HG03520 (cell line): ENCODE measurements around the gene CDH13.

ENCODE experiments used
- ATAC-seq: cut with Tn5 transposase; IDR thresholded peaks from one replicate; pipeline ENCODE4 v1.9.1; 2021; ENCODE audit warnings: mild to moderate bottlenecking, moderate library complexity; ENCODE audit not compliant: unreplicated experiment

Gene CDH13

DNA sequence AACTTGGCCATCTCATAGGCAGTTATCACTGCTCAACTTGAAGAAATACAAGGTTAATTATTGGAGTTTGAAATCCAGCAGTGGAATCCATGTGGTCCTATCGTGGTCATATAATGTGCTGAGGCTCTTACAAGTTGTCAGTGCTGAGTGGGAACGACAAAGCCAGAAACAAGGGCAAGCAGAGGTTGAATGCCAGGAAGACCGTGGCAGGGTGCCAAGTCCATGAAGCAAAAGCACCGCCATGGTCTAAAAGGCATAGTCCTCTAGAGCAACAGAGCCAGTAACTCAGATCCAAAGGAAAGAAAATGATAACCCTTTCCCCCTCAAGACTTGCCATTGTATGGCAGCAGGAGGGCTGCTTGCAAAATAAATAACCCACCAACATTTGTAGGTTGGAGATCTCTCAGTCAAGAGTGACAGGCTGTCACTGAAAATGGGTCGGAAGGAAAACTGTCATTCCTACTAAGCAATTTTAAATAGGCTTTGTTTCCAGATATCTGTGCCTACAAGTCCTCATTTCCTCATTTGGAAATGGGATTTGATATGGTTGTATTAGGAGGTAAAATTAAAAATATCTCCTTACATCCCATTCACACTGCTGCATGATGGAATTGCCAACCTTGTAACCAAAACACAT, 1144.7 kb downstream of the CDH13 start:
- no peak for ATAC-seq

DNA sequence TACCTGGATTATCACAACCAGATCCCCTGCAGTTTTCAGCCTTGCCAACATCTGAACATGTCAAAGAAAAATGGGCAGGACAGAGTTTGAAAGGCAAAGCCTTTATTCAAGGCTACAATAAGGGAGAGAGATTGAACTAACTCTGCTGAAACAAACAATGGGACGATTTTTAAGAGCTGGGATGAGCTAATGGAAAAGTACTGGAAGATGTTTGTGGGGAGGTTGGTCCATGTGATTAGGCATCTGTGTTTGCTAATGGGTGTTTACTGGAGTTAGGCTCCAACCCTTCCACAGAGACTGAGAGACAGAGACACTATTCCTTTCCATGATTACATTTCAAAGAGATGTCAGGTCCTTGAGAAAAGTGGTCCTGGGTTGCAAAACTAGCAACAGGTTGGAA, 1146.0 kb downstream of the CDH13 start:
- no peak for ATAC-seq

DNA sequence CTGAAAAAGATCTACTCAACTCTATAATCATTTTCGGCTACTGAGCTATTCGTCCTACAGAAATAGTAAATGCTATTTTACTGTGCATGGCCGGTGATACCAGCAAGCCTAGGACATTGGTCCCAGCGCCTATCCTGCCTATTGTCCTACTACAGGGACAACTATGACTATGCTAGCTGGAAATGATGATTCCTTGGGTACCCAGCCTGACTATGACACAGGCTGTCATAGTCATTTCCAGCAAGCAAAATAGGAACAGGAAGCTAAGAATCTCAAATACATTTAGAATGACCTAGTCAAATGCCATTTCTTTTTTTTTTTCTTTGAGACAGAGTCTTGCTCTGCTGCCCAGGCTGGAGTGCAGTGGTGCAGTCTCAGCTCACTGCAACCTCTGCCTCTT, 1147.3 kb downstream of the CDH13 start:
- ATAC-seq: no peak

DNA sequence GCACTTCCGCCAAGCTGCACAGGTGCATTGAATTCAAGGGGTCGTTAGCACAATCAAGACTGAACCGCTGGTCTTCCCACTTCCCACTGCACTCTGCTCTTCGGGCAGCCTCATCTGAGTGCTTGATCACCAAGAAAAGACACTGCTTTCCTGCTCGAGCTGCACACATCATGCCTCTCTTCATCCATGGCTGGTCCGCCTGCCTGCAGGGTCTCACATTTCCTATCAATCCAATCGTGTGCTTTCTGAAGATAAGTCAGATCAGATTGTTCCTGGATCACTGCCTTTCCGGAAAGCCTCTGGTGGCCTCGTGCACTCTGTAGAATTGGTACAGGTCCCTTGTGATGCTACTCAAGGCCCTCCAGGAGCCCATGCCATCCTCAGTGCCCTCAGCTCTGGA, 1150.2 kb downstream of the CDH13 start:
- no peak for ATAC-seq

DNA sequence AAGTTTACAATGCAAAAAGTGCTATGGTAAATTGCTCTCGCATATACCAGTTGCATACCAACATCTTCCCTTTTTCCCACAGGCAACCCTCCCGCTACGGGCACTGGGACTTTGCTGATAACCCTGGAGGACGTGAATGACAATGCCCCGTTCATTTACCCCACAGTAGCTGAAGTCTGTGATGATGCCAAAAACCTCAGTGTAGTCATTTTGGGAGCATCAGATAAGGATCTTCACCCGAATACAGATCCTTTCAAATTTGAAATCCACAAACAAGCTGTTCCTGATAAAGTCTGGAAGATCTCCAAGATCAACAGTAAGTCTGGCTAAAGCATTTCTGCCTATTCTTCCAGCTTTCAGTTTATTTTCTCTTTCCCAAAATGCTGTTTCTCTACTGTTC, 1153.1 kb downstream of the CDH13 start:
- ATAC-seq: no peak

DNA sequence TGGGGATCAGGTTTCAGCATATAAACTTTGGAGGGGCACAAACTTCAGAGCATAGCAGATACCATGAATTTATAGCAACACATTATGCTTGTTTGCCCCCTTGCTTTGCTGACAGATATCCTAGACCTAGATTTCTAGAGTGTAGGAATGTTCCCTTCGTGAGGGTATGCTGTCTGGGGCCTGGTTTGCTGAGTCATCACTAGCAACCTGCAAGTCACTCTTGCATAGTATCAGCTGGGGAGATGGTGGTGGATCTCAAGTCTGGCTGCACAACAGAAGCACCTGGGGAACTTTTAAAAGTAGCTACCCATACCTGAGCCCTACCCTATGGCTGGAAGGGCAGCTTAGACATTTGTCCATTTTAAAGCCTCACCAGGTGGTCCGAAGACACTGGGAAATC, 1158.7 kb downstream of the CDH13 start:
- ATAC-seq: no peak

DNA sequence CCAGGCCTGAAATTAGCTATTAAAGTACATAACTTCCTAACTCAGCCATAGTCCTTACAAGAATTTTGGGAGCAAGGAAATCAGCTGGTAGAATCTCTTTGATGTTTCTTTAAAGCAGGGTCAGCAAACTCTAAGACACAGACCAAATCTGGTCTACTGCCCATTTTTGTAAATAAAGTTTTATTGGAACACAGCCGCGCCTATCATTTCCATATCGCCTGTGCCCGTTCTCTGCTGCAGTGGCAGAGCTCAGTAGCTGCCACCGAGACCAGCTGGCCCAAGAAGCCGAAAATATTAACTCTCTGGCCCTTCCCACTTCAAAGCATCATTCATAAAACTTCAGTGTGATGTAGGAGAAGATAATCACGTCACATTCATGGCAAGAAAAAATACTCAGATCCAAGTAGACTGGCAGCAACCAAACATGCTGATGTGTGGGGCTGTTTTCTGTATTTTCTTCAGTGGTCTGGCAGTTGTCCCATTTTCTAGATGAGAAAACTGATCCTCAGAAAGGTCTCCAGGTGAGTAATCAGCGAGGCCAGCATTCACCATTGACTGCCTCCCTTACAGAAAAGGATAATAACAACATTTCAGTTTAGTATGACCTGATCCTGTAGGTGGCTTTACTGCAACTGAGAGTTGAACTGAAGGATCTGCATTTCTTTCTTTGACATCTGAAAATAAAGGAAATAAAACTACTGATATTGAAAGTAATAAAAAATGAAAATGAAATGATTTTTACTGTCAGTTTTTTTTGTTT, 1163.1 kb downstream of the CDH13 start:
- ATAC-seq: no peak

DNA sequence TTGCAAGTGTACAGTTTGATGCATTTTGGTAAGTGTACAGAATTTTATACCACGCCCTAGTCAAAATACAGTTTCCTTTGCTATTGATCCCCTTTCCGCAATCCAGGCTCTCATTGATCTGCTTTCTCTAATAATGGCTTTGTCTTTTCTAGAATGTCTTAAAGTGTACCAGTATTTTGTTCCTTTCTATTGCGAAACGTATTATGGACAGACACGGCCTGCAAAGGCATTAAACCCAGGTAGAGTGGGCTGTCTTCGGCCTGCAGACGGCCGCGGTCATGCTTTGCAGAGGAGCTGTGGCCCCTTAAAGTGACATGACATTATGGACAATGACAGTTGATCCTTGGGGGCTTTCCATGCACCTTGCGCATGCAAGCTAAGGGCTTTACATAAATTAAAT, 1165.1 kb downstream of the CDH13 start:
- ATAC-seq: no peak

DNA sequence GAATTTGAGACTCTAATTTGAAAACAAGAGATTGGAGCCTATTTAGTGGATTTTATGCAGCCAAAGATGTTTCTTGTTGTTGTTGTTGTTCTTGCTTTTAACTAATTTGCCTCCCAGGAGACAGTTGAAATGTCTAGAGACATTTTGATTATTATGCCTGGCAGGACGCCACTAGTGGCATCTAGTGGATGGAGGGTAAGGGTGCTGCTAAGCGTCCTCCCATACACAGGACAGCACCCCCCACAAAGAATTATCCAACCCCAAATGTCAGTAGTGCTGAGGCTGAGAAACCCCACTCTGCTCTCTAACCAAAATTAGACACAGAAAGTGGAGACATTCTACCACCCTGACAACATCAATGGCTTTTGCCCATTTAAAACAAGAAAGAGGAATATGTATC, 1165.6 kb downstream of the CDH13 start:
- no peak for ATAC-seq

DNA sequence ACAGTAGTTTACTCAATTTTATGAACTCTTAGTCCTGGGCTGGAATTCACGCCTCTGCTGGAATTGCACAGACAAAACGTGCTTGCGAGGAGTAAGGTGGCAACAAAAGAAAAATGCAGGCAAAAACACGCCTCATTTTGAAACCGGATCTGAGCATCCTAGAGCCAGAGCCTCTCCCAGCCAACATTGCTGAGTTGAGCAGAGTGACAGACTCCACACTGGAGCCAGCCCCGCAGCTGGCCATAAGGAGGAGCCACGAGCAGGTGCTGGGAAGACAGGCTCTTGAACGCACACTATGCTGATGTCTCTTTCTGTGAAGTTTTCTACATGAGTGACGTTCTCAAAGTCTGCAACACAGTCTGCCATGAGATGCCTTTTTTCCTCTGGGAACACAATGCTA, 1166.4 kb downstream of the CDH13 start:
- no peak for ATAC-seq

DNA sequence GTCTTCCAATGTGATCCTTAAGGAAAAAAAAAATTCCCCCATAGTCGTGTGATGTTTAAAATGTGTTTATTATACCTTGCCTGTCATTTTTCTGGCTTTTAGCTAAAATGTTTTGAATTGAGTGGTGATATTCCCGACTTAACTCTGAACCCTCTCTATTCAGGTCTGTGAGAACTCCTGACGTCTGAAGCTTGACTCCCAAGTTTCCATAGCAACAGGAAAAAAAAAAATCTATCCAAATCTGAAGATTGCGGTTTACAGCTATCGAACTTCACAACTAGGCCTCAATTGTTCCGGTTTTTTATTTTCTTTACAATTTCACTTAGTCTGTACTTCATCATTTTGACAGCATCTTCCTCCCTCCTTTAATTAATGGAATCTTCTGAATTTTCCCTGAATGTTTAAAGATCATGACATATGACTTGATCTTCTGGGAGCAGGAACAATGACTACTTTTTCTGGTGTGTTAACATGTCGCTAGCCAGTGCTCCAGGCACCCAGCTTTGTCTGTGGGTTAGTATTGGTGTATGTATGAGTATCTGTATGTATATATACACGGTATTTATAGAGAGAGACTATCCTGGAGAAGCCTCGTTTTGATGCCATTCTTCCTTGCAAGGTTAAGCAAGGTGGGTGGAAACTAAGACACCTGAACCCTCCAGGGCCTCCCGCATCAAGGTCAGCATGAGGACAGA, 1168.2 kb downstream of the CDH13 start:
- ATAC-seq: no peak

DNA sequence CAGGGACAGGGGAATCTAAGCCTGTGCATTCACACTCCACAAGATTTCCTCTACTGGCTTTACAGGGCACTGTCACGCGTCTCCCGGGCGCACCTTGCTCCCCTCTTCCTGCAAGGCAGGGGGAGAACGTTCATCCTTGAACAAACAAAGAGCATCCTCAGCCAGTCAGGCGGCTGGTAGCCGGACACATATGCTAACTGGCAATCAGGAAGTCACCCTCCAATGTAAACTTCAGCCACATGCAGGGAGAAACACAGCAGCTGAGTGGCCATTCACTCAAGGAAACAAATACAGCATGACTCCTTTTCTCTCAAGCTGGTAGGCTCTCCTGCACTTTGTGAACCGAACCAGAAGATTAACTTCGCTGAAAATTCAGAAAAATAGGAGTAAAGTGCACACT, 1170.2 kb downstream of the CDH13 start:
- ATAC-seq: no peak

DNA sequence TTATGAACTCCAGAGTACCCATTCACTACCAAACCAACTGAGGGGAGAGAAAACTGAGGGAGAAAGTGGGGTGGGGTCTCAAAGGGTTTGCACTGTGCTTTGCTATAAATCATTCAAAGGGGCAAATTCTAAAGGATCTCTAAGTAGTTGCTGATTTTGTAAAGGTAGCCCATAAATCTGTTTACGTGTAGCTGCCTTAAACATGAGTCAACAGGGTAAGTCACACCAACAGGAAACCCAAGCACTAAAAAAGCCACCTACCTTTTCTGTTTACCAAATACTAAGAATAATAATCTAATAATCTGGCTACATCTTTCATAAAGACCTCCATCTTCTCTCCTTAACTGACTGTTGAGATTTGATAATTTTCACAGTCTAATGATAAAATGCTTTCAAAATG, 1172.6 kb downstream of the CDH13 start:
- ATAC-seq: no peak

DNA sequence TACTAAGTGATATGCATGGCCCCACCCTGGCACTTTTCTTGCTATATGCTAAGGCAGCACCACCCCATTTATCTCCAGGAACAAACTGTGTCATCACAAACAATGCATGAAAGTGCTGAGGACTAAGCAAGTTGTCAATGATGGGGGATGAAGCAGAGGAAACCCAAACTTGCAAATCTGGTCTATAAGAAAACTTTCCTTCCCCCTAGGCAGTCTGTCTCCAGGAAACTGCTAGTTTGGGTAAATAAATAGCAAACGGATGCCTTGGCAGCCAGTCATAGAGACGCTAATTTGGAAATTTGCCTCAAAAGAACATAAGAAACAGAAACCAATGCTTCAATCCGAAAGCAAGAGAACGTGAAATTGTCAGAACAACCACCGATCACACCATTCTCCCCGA, 1175.4 kb downstream of the CDH13 start:
- no peak for ATAC-seq

DNA sequence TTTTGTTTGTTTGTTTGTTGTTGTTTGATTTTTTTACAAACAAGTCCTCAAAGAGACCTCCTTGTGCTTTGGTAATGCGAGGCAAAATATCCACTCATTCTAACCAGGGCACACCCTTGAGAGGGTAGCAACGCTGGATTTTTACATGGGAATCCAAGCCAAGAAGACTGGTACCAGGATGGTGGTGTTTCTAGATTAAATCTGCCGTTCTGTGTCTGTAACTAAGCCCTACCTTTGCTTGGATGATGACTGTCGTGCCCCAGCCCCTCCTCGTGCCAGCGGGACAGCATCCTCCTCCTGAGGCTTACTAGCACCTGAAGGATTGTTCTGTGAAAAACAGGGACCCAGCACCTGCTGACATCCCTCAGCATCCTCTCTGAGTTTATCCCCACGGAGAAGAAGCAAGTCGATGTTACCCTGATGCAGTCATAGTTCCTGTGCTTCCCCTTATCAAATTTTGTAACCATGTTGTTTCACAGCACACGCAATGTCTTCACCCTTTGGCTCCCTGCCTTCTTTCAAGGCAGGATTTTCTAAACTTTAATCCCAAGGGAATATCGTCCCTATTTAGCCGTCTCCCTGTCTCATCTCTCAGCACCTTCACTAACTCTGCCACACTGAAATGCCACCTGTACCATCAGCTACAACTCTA, 1175.9 kb downstream of the CDH13 start:
- ATAC-seq: no peak

DNA sequence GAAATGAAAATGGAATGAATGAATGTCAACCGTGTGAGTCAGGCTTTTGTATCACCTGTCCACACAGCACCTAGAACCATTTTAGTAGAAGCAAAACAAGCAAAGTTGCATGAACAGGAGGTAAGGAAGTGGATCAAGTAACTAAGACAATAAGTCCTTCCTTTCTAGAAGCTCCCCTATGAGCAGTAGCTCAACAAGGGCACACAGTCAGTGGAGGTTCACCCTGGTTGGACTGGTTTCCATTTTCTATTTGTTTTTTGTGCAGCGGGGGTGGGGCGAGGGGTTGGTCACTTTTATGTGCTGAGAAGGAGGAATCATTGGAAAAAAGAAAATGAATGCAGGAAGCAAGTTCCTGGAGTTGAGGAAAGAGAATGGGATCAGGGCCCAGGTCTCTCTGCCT, 1177.0 kb downstream of the CDH13 start:
- ATAC-seq: no peak

DNA sequence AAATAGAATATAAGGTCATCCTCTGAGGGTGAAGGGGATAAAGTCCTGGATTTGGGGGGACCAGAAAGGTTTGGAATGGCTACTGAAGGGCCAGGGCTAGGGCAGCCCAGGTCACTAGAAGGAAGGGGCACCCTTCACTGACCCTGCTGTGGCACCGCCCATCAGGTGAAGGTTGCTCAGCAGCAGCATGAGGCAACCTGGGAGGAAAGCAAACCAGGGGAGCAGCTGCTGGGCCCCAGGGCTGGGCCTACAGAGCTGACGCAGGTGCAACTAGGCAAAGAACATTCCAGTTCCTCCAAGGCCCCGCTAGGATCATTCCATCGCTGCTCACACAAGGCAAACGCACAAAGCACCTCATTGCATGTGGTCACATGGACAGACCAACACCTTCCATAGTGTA, 1177.6 kb downstream of the CDH13 start:
- ATAC-seq: no peak

DNA sequence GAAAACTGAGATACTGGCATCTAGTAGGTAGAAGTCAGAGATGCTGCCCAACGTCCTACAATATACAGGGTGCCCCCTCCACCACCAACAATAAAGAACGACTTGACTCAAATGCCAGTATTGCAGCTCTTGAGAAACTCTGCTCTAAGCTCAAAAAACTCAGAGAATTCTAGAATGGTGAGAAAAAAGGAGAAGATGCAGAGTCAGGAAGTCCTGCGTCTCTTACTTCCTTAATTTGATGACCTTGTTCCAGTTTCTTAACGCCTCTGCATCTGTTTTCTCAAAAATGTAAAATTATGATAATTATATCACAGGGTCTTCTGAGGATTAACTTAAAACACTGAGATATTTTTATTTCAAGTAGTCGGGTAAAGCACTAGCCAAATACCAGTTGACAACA, 1179.3 kb downstream of the CDH13 start:
- no peak for ATAC-seq

DNA sequence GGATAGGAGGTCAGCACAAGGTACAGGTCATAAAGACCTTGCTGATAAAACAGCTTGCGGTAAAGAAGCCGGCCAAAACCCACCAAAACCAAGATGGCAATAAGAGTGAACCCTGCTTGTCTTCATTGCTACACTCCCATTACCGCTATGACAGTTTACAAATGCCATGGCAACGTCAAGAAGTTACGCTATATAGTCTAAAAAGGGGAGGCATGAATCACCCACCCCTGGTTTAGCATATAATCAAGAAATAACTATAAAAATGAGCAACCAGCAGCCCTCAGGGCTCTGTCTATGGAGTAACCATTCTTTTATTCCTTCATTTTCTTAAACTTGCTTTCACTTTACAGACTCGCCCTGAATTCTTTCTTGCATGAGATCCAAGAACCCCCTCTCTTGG, 1180.0 kb downstream of the CDH13 start:
- ATAC-seq: no peak

DNA sequence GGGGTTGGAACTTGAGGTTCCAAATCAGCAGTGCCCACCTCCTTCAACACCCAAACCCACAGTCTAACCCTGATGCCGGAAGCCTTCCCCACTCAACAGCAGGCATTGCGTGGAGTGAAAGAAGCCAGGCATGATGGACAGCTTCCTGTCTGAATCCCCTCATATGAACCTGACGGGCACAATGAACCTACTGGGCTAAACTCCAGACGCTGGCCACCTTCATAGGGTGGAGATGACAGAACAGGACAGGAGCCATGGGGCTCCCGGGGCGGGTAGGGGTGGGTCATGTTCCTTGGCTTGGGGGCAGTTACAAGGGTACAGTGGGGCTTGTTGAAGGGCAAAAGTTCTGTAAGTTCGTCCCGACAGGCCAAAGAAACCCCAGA, 1180.5 kb downstream of the CDH13 start:
- no peak for ATAC-seq

DNA sequence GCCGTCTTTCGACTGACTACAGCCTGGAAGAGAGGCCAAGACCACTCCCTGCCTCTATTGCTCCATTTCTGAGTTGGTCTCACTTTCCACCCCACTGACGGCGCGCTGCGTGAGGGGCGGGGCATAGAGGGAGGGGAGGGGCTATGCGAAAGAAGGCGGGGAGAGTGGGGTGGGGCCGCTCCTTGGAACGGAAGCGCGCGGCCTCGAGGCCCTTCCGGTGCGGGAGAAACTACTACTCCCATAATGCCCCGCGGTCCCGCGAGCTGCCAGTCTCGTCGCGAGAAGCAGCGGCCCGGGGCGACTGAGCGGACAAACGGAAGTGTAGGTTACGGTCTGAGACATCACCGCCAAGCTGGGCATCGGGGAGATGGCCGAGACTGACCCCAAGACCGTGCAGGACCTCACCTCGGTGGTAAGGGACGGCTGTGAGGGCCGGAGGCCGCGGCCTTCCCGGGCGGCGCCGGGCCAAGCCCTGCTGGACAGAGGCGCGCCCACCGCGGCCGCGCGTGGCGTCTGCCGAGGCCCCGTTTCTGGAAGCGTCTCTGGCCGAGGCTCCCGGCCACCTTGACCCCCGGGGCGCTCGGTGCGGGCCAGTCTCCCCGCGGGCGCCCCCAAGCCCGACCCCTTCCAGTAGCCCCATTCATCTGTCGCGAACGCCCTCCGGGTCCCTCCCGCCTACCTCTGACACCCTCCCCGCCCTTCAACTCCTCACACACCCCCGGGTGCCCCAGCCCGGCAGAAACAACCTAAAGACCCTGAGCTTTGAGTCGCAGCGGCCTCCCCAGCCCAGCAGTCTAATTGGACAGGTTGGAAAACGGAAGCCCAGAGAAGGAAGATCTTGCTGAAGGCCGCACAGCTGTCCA, 1181.2 kb downstream of the CDH13 start, which contains the start of gene HSBP1:
TSS of gene HSBP1 (plus strand) at position 269 of the 863 bp plus-strand sequence. CDS start at position 368, 99 bp downstream.
- peak; percentile 88 for ATAC-seq
